Upper lobe of left lung (tissue), 6 donors: ENCODE data around the gene UCN2. TPM values are rescaled to one million over a fixed set of nuclear protein-coding genes. Genes with fewer than 3 reads are reported as not detected.

Source experiments
- ATAC-seq, 2 donors: fragments of 200-7000 bp; cut with Tn5 transposase; one replicate each; pipeline ENCODE4 v1.9.1; 2022; ENCODE audit warnings: mild to moderate bottlenecking in 2 of 2, moderate library complexity in 2 of 2; ENCODE audit not compliant: low FRiP score in 2 of 2
- DNase-seq, 2 donors: peaks; one replicate each; pipeline ENCODE4 v3.0.0-alpha.2; 2019 to 2020
- H3K27ac ChIP-seq, 4 donors: fragments of 200-600 bp; sonication (generic); one replicate each; pipeline ENCODE4 v1.5.1; 2016 to 2019
- H3K27me3 ChIP-seq, 4 donors: fragments of 200-600 bp; sonication (generic); one replicate each; pipeline ENCODE4 v1.5.1; 2017 to 2019
- H3K36me3 ChIP-seq, 4 donors: fragments of 200-600 bp; sonication (generic); one replicate each; pipeline ENCODE4 v1.5.1; 2016 to 2019
- H3K4me1 ChIP-seq, 4 donors: fragments of 200-600 bp; sonication (generic); one replicate each; pipeline ENCODE4 v1.5.1; 2018 to 2019
- H3K4me3 ChIP-seq, 4 donors: fragments of 200-600 bp; sonication (generic); one replicate each; pipeline ENCODE4 v1.5.1; 2017 to 2019; ENCODE audit warnings: mild to moderate bottlenecking in 2 of 4, moderate library complexity in 1 of 4
- H3K9me3 ChIP-seq, 4 donors: fragments of 200-600 bp; sonication (generic); one replicate each; pipeline ENCODE4 v1.5.1; 2018 to 2019
- EP300 ChIP-seq, 4 donors: sonication (generic); formaldehyde crosslinking; IDR thresholded peaks; one replicate each; pipeline ENCODE4 v1.5.1; 2017; ENCODE audit warnings: antibody characterized with exemption in 4 of 4, control low read depth in 2 of 4
- POLR2A ChIP-seq, 4 donors: fragments of 450-650 bp; IDR thresholded peaks; one replicate each; pipeline ENCODE4 v1.5.1; 2016 to 2017; ENCODE audit warnings: antibody characterized with exemption in 4 of 4, mild to moderate bottlenecking in 2 of 4
- POLR2AphosphoS5 ChIP-seq, 2 donors: sonication (generic); formaldehyde crosslinking; IDR thresholded peaks; one replicate each; pipeline ENCODE4 v1.5.1; 2017; ENCODE audit warnings: antibody characterized with exemption in 2 of 2
- WGBS, 2 donors: methylation state at CpG; one replicate each; pipeline ENCODE4 v1.1.5; 2017 to 2018; 5-methylcytosine and 5-hydroxymethylcytosine counted together
- total RNA-seq, 6 donors: library from RNA; depleted of rRNA in 4 of 6; stranded (reverse); fragments of >200 nt in 4 of 6; gene quantifications; one replicate each; pipeline versions ENCODE4 v1.1.0 to v1.2.1, GENCODE V29; 2016 to 2021
- TF ChIP-seq, protein P1 (sequence below), 6 experiments: fragments of 450-650 bp in 4 of 6; fragments of 200-600 bp in 2 of 6; sonication (generic) in 2 of 6; IDR thresholded peaks; one replicate each; pipeline ENCODE4 v1.5.1; 2016 to 2019; ENCODE audit warnings: antibody characterized with exemption in 6 of 6
- donor health status: DM: no; HTN: no; CAD: no; lungs with moderate emphysema.
- donor health status: DM: no; HTN: yes; CAD: no; lungs with severe emphysema.

The UCN2 gene
- total RNA-seq, 6 donors from 2014 or later = not detected

DNA sequence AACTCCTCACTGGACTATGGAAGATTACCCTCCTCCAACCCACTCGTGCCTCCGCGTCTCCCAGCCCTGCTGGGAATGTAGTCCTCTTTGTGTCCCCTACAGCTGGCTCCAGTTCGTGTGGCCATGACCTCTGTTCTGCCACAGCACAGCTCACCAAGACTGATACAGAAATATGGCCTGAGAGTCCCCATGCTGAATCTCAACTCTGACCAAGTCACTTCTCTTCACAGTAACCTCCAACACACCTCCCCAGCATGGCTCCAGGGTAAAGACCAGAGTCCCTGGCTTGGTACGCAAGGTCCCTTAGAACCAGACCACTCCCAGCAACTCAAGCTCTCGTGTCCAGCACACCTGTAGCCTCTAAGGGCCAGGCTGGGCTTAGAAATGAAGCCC lies 33.8 kb upstream of the UCN2 start:
- ATAC-seq = no peak
- no peak for TF ChIP-seq EP300 (IDR thresholded peaks at IDR 0.05)
- 84 to 96% methylated on average over 5 to 6 of the region's 6 CpGs for WGBS, 2 donors
- peaks cover 12 to 49% (median 44%) of the 10 kb centered on the region in 4 donors for H3K36me3 ChIP-seq
- H3K27ac ChIP-seq = peak overlapping the region; percentile 58 to 80 (median 64)
- no peak overlapping the region for H3K4me3 ChIP-seq
- peaks cover 0 to 4% (median 0%) of the 10 kb centered on the region in 4 donors for H3K27me3 ChIP-seq
- H3K4me1 ChIP-seq = peaks cover 7 to 20% (median 14%) of the 10 kb centered on the region in 4 donors
- DNase-seq = no peak
- H3K9me3 ChIP-seq = no peaks in the 10 kb centered on the region

DNA sequence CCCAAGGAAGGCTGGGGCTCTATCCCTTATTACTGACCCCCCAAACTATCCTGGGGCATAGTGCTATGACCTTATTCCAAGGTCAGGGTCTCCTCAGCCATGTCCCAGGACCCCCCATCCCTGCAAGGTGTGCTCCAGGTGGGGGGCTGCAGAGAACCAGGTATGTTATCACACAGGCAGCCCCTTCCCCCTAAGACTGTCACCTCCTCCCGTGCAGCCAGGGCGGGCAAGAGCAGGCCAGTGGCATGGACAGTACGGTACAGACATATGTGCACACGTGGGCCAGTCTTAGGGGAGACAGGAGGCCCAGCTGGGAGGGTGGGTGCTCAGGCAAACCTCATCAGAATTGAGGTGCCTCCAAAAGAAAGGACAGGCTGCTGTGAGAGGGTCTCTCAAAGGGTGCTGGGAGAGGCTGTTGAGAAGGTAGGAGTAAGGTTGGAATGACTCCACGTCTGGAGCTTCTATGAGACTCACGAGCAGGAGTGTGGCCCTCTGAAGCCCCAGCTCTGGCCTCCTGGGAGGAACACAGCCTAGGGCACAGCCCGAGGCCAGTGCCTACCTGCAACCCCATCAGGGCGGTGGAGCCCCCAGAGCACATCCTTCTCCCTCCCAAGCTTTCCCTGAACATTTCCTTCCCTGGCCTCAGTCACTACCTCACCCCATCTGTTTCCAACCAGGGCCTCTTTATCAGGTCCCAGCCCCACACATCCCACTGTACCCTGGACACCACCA lies 33.3 kb upstream of the UCN2 start:
- H3K27ac ChIP-seq = peak overlapping the region; percentile 58 to 80 (median 64)

DNA sequence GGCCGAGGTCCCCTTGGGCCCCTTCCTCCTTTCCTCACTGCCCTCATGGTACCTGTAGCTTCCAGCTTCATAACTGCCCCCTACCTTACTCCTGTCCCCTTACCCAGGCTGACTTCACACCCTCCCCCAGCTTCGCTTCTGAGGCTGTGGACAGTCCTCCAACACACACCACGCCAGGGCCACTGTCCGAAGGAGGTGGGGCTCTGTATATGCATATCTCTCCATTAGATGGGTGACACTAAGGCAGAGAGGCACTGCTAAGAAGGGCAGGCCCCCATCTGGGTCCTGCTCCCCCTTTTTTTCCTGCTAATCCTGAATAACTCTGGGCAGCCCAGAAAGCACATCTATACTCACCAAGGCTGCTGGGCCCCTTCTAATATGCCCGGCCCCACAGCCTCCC lies 32.6 kb upstream of the UCN2 start:
- TF ChIP-seq, protein P1, sequence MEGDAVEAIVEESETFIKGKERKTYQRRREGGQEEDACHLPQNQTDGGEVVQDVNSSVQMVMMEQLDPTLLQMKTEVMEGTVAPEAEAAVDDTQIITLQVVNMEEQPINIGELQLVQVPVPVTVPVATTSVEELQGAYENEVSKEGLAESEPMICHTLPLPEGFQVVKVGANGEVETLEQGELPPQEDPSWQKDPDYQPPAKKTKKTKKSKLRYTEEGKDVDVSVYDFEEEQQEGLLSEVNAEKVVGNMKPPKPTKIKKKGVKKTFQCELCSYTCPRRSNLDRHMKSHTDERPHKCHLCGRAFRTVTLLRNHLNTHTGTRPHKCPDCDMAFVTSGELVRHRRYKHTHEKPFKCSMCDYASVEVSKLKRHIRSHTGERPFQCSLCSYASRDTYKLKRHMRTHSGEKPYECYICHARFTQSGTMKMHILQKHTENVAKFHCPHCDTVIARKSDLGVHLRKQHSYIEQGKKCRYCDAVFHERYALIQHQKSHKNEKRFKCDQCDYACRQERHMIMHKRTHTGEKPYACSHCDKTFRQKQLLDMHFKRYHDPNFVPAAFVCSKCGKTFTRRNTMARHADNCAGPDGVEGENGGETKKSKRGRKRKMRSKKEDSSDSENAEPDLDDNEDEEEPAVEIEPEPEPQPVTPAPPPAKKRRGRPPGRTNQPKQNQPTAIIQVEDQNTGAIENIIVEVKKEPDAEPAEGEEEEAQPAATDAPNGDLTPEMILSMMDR (IDR thresholded peaks at IDR 0.05) = no peak
- TF ChIP-seq EP300 (IDR thresholded peaks at IDR 0.05) (no peak), POLR2AphosphoS5 (IDR thresholded peaks at IDR 0.05) (no peak), POLR2A (IDR thresholded peaks at IDR 0.05) (no peak)
- 75 to 76% methylated on average over 5 of the region's 5 CpGs for WGBS, 2 donors

More for the DNA sequence above, 33.3 kb upstream of the UCN2 start:
- DNase-seq = peak in 1 of 2 donors; percentile 30
- H3K4me1 ChIP-seq = peaks cover 7 to 20% (median 14%) of the 10 kb centered on the region in 4 donors
- no peak for ATAC-seq
- no peak for TF ChIP-seq POLR2AphosphoS5 (IDR thresholded peaks at IDR 0.05)
- TF ChIP-seq, protein P1 (IDR thresholded peaks at IDR 0.05) = no peak
- TF ChIP-seq EP300 (IDR thresholded peaks at IDR 0.05) = no peak
- TF ChIP-seq POLR2A (IDR thresholded peaks at IDR 0.05) = no peak
- peaks cover 12 to 43% (median 38%) of the 10 kb centered on the region in 4 donors for H3K36me3 ChIP-seq
- WGBS, 2 donors = 70 to 78% methylated on average over 8 of the region's 8 CpGs
- H3K9me3 ChIP-seq = no peaks in the 10 kb centered on the region
- H3K27me3 ChIP-seq = peaks cover 0 to 4% (median 0%) of the 10 kb centered on the region in 4 donors
- H3K4me3 ChIP-seq = no peak overlapping the region

DNA sequence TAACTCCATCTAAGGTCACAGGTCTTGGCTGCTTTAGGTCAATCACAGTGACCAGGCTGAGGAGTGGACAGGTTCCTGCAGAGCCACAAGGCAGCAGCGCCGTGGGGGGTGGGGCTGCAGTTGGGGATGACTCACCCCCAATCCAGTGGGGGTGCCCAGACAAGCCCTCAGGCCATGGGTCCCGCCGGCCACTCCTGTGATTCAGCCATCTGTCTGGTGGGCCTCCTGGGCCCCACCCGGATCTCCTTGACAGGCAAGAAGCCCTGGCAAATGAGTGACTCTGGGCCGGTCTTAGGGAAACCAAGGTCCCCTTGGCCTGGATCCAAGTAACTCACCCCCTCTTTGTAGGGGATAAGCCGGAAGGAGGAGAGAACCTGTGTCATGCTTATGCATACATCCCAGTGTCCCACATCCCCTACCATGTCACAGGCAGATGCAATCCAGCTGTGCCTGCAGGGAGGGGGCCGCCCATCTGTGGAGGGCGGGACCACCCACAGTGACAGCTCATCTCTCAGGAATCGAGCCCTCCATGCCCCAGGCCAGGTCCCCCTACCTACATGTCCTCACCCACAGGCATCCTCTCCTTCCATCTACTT lies 32.0 kb upstream of the UCN2 start:
- peaks cover 7 to 20% (median 14%) of the 10 kb centered on the region in 4 donors for H3K4me1 ChIP-seq
- H3K9me3 ChIP-seq = no peaks in the 10 kb centered on the region
- no peak for TF ChIP-seq POLR2A (IDR thresholded peaks at IDR 0.05)
- TF ChIP-seq, protein P1 (IDR thresholded peaks at IDR 0.05) = no peak
- TF ChIP-seq POLR2AphosphoS5 (IDR thresholded peaks at IDR 0.05) = no peak
- H3K27ac ChIP-seq = no peak overlapping the region
- peaks cover 0 to 4% (median 0%) of the 10 kb centered on the region in 4 donors for H3K27me3 ChIP-seq
- H3K4me3 ChIP-seq = no peak overlapping the region
- WGBS, 2 donors = 32 to 45% methylated on average over 5 to 8 of the region's 10 CpGs
- peaks cover 3 to 31% (median 26%) of the 10 kb centered on the region in 4 donors for H3K36me3 ChIP-seq
- ATAC-seq (peak in 1 of 2 donors; percentile 69), DNase-seq (peak in 1 of 2 donors; percentile 77)

More for the DNA sequence above, 32.6 kb upstream of the UCN2 start:
- DNase-seq = no peak
- no peak for ATAC-seq
- Histone ChIP-seq H3K4me3 (no peak overlapping the region), H3K9me3 (no peaks in the 10 kb centered on the region), H3K27me3 (peaks cover 0 to 4% (median 0%) of the 10 kb centered on the region in 4 donors), H3K4me1 (peaks cover 7 to 20% (median 14%) of the 10 kb centered on the region in 4 donors), H3K27ac (peak overlapping the region in 1 of 4 donors; percentile 69), H3K36me3 (peaks cover 7 to 36% (median 31%) of the 10 kb centered on the region in 4 donors)

DNA sequence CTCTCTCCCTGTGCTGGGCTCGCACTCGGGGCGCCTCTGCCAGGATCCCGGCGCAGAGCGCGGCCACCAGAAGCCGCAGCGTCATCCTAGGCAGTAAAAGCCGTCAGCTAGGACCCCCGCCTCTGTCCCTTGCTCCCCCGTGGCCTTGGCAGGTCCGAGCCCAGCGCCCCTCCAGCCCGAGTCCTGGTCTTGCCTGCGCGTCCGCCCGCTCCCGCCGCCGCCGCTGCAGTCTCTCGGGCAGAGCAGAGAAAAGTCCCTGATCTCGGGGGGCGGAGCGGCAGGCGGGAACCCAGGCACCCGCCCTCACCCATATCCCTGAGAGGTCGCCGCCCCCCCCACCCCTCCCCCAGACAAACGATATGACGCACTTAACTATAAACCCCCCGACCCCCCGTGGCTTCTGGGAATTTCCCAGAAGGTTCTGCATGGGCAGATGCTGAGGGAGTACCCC lies 31.5 kb upstream of the UCN2 start, which contains the start of gene COL7A1:
Gene COL7A1, minus strand, starts transcription at position 255 of the 451 bp plus-strand sequence. Its CDS starts 170 bp downstream, at position 85.
- peaks cover 0 to 4% (median 0%) of the 10 kb centered on the region in 4 donors for H3K27me3 ChIP-seq
- peak in 1 of 2 donors; percentile 82 for DNase-seq

More for the DNA sequence above, 31.5 kb upstream of the UCN2 start, which contains the start of gene COL7A1:
- TF ChIP-seq EP300 (IDR thresholded peaks at IDR 0.05) = no peak
- TF ChIP-seq POLR2AphosphoS5 (IDR thresholded peaks at IDR 0.05) = no peak
- TF ChIP-seq, protein P1 (IDR thresholded peaks at IDR 0.05) = no peak
- no peak for TF ChIP-seq POLR2A (IDR thresholded peaks at IDR 0.05)
- peaks cover 7 to 20% (median 14%) of the 10 kb centered on the region in 4 donors for H3K4me1 ChIP-seq
- 7% methylated on average over 33 of the region's 35 CpGs; no CpG with 5 or more reads in 1 of the 2 donors for WGBS, 2 donors
- no peaks in the 10 kb centered on the region for H3K9me3 ChIP-seq
- H3K27ac ChIP-seq = peak within 1 kb of the TSS in 2 of 4 donors; percentile 44 to 69
- peak within 1 kb of the TSS in 3 of 4 donors; percentile 12 to 39 (median 26) for H3K4me3 ChIP-seq
- H3K36me3 ChIP-seq = peaks cover 3 to 26% (median 21%) of the 10 kb centered on the region in 4 donors
- peak in 1 of 2 donors; percentile 10 for ATAC-seq
